ENCODE data around the gene TENM3.

TENM3 gene

GRCh38 chr4:182273191-182273935 is 30.2 kb downstream of the TENM3 start:
- H3K4me1 ChIP-seq (ENCODE audit: insufficient read depth, low read length) = no peaks in the 10 kb centered on the region
- H3K9ac ChIP-seq (ENCODE audit: low read length) = no peak overlapping the region
- no peak overlapping the region for H3K4me3 ChIP-seq (ENCODE audit: low read depth in 1 of 2, low read length in 2 of 2)
- no peaks in the 10 kb centered on the region for H3K9me3 ChIP-seq (ENCODE audit: low read length)
- H3K27me3 ChIP-seq (ENCODE audit: control insufficient read depth in 1 of 2, insufficient read depth in 2 of 2, low read length in 2 of 2) = no peaks in the 10 kb centered on the region
- no peak overlapping the region for H3K27ac ChIP-seq (ENCODE audit: low read depth, low read length)
- no peaks in the 10 kb centered on the region for H3K36me3 ChIP-seq (ENCODE audit: insufficient read depth, low read length)

DNA sequence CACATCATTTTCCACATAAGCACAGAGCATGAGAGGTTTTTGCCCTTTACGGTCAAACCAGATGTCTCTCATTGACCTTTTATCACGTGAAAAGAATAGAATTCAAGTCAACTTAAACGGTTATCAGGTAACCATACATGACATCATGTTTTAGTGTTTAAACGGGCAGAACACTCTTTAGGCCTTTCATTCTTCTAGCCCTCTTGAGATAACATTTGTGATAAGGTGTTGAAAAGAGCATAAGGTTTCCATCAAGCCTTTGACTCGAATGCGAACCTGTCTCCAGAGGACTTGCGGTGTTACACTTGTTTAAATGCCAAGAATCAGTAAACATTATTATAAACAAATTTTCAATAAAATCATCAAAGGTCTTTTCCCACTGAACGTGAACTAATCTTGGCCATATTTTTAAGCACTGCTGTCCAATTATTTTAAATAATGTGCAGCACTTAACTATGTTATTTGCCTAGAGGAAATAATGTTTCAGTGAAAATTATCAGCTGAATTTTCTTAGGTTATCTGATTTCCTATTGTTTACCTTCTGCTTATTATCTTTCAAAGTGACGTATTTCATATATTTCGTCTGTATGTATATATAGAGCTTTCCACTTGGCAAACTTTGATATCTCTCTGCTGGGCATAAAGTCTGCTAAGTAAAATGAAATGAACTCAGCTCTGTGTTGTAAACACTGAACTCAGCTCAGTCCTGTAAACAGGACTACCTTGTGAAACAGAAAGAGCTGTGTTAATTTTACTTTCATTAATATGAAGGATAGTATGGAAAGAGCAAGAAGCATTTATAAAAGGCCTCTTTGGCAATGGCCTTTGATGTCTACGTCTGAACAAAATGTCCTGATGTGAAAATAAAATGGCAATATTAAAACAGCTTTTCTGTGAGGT is 33.3 kb downstream of the TENM3 start:
- Histone ChIP-seq H3K4me1 (ENCODE audit: insufficient read depth, low read length) (no peaks in the 10 kb centered on the region), H3K9ac (ENCODE audit: low read length) (no peak overlapping the region), H3K4me3 (ENCODE audit: low read depth in 1 of 2, low read length in 2 of 2) (no peak overlapping the region), H3K36me3 (ENCODE audit: insufficient read depth, low read length) (no peaks in the 10 kb centered on the region), H3K27ac (ENCODE audit: low read depth, low read length) (no peak overlapping the region), H3K9me3 (ENCODE audit: low read length) (no peaks in the 10 kb centered on the region), H3K27me3 (ENCODE audit: control insufficient read depth in 1 of 2, insufficient read depth in 2 of 2, low read length in 2 of 2) (no peaks in the 10 kb centered on the region)

DNA sequence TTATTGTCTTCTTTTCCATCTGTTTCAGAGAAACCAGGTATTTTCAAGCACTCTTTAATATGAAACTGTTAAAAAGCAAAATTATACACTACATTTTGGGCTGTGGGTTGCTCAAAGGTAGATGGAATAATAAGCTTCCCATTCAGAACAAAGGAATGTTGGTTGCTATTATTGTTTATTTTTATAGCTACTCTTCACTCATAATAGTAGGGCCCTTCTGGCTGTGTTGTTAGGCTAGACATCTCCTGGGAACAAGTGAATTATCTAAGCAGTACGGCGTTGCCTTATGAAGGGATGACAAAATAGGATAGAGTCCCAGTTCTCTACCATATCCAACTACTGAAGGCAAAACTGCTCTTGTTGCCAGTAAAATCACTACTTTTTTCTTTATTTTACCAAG is 34.2 kb downstream of the TENM3 start:
- no peak overlapping the region for H3K4me3 ChIP-seq (ENCODE audit: low read depth in 1 of 2, low read length in 2 of 2)
- no peaks in the 10 kb centered on the region for H3K4me1 ChIP-seq (ENCODE audit: insufficient read depth, low read length)
- no peak overlapping the region for H3K9ac ChIP-seq (ENCODE audit: low read length)
- no peaks in the 10 kb centered on the region for H3K36me3 ChIP-seq (ENCODE audit: insufficient read depth, low read length)
- H3K27ac ChIP-seq (ENCODE audit: low read depth, low read length) = no peak overlapping the region
- H3K9me3 ChIP-seq (ENCODE audit: low read length) = no peaks in the 10 kb centered on the region
- no peaks in the 10 kb centered on the region for H3K27me3 ChIP-seq (ENCODE audit: control insufficient read depth in 1 of 2, insufficient read depth in 2 of 2, low read length in 2 of 2)

- H3K27me3 ChIP-seq (ENCODE audit: control insufficient read depth in 1 of 2, insufficient read depth in 2 of 2, low read length in 2 of 2) = no peaks in the 10 kb centered on the region
- no peaks in the 10 kb centered on the region for H3K4me1 ChIP-seq (ENCODE audit: insufficient read depth, low read length)
- H3K9ac ChIP-seq (ENCODE audit: low read length) = no peak overlapping the region
- no peaks in the 10 kb centered on the region for H3K9me3 ChIP-seq (ENCODE audit: low read length)
- H3K36me3 ChIP-seq (ENCODE audit: insufficient read depth, low read length) = no peaks in the 10 kb centered on the region
- H3K4me3 ChIP-seq (ENCODE audit: low read depth in 1 of 2, low read length in 2 of 2) = no peak overlapping the region
- H3K27ac ChIP-seq (ENCODE audit: low read depth, low read length) = no peak overlapping the region
Observed at GRCh38 chr4:182278729-182279128, 35.5 kb downstream of the TENM3 start.

DNA sequence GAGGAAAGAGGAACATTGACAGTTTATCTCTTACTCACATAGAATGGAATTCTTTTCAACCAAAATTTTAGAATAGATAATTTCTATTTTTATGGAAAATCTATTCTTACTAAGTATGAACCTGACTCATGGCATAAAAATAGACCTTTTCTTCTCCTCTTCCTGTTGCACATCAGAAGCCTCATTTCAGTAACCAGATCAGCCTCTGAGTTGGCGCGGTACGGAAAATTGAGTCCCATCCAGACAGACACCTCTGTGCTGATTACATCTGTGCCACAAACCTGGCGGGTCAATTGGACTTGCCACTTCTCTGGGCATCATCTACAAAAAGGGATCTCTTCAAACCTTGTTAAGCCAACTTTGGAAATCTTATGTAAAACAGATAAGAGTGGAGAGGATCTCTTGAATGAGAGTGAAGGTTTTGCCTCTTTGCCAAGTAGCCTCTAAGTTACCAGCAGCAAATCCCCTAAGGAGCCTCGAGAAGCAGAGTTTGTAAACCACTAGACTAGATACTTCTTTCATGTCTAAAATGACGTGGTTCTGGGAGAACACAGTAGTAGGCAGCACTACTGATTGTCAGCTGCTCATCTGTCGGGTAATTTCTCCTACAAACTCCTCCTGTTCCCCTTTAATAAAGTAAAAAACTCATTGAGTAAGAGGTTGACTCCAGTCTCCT is 37.4 kb downstream of the TENM3 start:
- no peak overlapping the region for H3K4me3 ChIP-seq (ENCODE audit: low read depth in 1 of 2, low read length in 2 of 2)
- H3K9me3 ChIP-seq (ENCODE audit: low read length) = no peaks in the 10 kb centered on the region
- no peaks in the 10 kb centered on the region for H3K36me3 ChIP-seq (ENCODE audit: insufficient read depth, low read length)
- no peaks in the 10 kb centered on the region for H3K4me1 ChIP-seq (ENCODE audit: insufficient read depth, low read length)
- no peak overlapping the region for H3K9ac ChIP-seq (ENCODE audit: low read length)
- H3K27me3 ChIP-seq (ENCODE audit: control insufficient read depth in 1 of 2, insufficient read depth in 2 of 2, low read length in 2 of 2) = no peaks in the 10 kb centered on the region
- H3K27ac ChIP-seq (ENCODE audit: low read depth, low read length) = no peak overlapping the region

- Histone ChIP-seq H3K9ac (ENCODE audit: low read length) (no peak overlapping the region), H3K4me1 (ENCODE audit: insufficient read depth, low read length) (no peaks in the 10 kb centered on the region), H3K9me3 (ENCODE audit: low read length) (no peaks in the 10 kb centered on the region), H3K36me3 (ENCODE audit: insufficient read depth, low read length) (no peaks in the 10 kb centered on the region), H3K27me3 (ENCODE audit: control insufficient read depth in 1 of 2, insufficient read depth in 2 of 2, low read length in 2 of 2) (no peaks in the 10 kb centered on the region), H3K4me3 (ENCODE audit: low read depth in 1 of 2, low read length in 2 of 2) (no peak overlapping the region), H3K27ac (ENCODE audit: low read depth, low read length) (no peak overlapping the region)
Observed at GRCh38 chr4:182286035-182286434, 42.8 kb downstream of the TENM3 start.

GRCh38 chr4:182286931-182287330 is 43.7 kb downstream of the TENM3 start:
- H3K36me3 ChIP-seq (ENCODE audit: insufficient read depth, low read length) = no peaks in the 10 kb centered on the region

GRCh38 chr4:182288534-182288933 is 45.3 kb downstream of the TENM3 start:
- no peaks in the 10 kb centered on the region for H3K4me1 ChIP-seq (ENCODE audit: insufficient read depth, low read length)
- no peaks in the 10 kb centered on the region for H3K27me3 ChIP-seq (ENCODE audit: control insufficient read depth in 1 of 2, insufficient read depth in 2 of 2, low read length in 2 of 2)
- no peaks in the 10 kb centered on the region for H3K36me3 ChIP-seq (ENCODE audit: insufficient read depth, low read length)
- H3K9me3 ChIP-seq (ENCODE audit: low read length) = no peaks in the 10 kb centered on the region
- no peak overlapping the region for H3K9ac ChIP-seq (ENCODE audit: low read length)
- H3K4me3 ChIP-seq (ENCODE audit: low read depth in 1 of 2, low read length in 2 of 2) = no peak overlapping the region
- H3K27ac ChIP-seq (ENCODE audit: low read depth, low read length) = no peak overlapping the region

More at GRCh38 chr4:182286931-182287330, 43.7 kb downstream of the TENM3 start:
- H3K9me3 ChIP-seq (ENCODE audit: low read length) = no peaks in the 10 kb centered on the region
- H3K4me3 ChIP-seq (ENCODE audit: low read depth in 1 of 2, low read length in 2 of 2) = no peak overlapping the region
- no peaks in the 10 kb centered on the region for H3K27me3 ChIP-seq (ENCODE audit: control insufficient read depth in 1 of 2, insufficient read depth in 2 of 2, low read length in 2 of 2)
- no peak overlapping the region for H3K27ac ChIP-seq (ENCODE audit: low read depth, low read length)
- H3K4me1 ChIP-seq (ENCODE audit: insufficient read depth, low read length) = no peaks in the 10 kb centered on the region
- H3K9ac ChIP-seq (ENCODE audit: low read length) = no peak overlapping the region

DNA sequence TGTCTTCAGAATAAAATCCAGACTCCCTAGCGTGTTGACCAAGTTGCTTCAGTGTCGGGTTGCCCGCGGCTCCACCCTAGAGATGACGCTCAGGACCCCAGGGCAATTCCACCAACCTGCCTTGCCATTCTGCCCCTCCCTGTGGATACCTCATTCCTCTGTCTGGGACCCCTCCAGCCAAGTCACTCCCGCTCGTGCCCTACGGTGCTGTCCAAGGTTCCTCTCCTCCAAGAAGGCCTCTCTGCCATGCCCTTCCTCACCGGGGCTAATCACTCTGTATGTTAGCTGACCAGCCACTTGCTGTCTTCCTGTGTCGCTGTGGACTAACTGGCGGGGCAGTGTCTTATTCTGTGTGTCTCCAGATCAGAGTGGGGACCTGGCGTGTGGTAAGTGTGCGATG is 46.6 kb downstream of the TENM3 start:
- H3K27ac ChIP-seq (ENCODE audit: low read depth, low read length) = no peak overlapping the region
- no peaks in the 10 kb centered on the region for H3K9me3 ChIP-seq (ENCODE audit: low read length)
- H3K36me3 ChIP-seq (ENCODE audit: insufficient read depth, low read length) = no peaks in the 10 kb centered on the region
- no peak overlapping the region for H3K9ac ChIP-seq (ENCODE audit: low read length)
- H3K27me3 ChIP-seq (ENCODE audit: control insufficient read depth in 1 of 2, insufficient read depth in 2 of 2, low read length in 2 of 2) = no peaks in the 10 kb centered on the region
- H3K4me3 ChIP-seq (ENCODE audit: low read depth in 1 of 2, low read length in 2 of 2) = no peak overlapping the region
- no peaks in the 10 kb centered on the region for H3K4me1 ChIP-seq (ENCODE audit: insufficient read depth, low read length)

DNA sequence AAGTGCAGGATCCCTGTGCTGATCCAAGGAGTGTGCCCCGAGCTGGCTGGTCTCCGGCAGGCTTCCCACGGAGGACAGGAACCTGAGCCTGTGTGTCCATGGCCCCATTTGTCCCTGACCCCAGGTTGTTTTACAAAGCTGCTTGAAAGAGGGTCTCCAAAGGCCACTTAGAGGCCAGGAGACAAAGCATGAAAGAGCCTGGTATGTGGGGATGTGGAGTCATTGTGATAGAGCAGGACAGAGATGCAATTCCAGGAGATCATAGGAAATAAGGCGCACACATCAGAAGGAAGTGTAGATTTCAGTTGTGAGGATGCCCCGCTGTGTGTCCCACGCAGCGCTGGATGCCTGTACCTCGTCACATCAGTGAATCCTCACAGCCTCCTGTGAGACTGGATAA is 48.0 kb downstream of the TENM3 start:
- Histone ChIP-seq H3K9ac (ENCODE audit: low read length) (no peak overlapping the region), H3K27ac (ENCODE audit: low read depth, low read length) (no peak overlapping the region), H3K4me3 (ENCODE audit: low read depth in 1 of 2, low read length in 2 of 2) (no peak overlapping the region), H3K27me3 (ENCODE audit: control insufficient read depth in 1 of 2, insufficient read depth in 2 of 2, low read length in 2 of 2) (no peaks in the 10 kb centered on the region), H3K4me1 (ENCODE audit: insufficient read depth, low read length) (no peaks in the 10 kb centered on the region), H3K9me3 (ENCODE audit: low read length) (no peaks in the 10 kb centered on the region), H3K36me3 (ENCODE audit: insufficient read depth, low read length) (no peaks in the 10 kb centered on the region)

GRCh38 chr4:182291597-182292270 is 48.5 kb downstream of the TENM3 start:
- H3K4me3 ChIP-seq (ENCODE audit: low read depth in 1 of 2, low read length in 2 of 2) = no peak overlapping the region
- H3K27me3 ChIP-seq (ENCODE audit: control insufficient read depth in 1 of 2, insufficient read depth in 2 of 2, low read length in 2 of 2) = no peaks in the 10 kb centered on the region
- no peaks in the 10 kb centered on the region for H3K4me1 ChIP-seq (ENCODE audit: insufficient read depth, low read length)
- no peaks in the 10 kb centered on the region for H3K9me3 ChIP-seq (ENCODE audit: low read length)
- H3K27ac ChIP-seq (ENCODE audit: low read depth, low read length) = no peak overlapping the region
- H3K9ac ChIP-seq (ENCODE audit: low read length) = no peak overlapping the region
- no peaks in the 10 kb centered on the region for H3K36me3 ChIP-seq (ENCODE audit: insufficient read depth, low read length)
